GM06990 (cell line): Measurements from ENCODE around the gene INHBB.

Source experiments
- DNase-seq: peaks from one replicate; pipeline ENCODE4 v3.0.0-alpha.2; 2011; ENCODE audit not compliant: insufficient read length; ENCODE audit errors: extremely low read depth
- H3K27me3 ChIP-seq: replicated peaks from 2 replicates; pipeline ENCODE4 v1.6.0; 2011; ENCODE audit warnings: low read length; ENCODE audit not compliant: control insufficient read depth, insufficient read depth
- H3K36me3 ChIP-seq: 2 replicates; pipeline ENCODE4 v1.5.1; 2011; ENCODE audit warnings: low read length; ENCODE audit not compliant: control insufficient read depth, insufficient read depth
- H3K4me3 ChIP-seq: replicated peaks from 2 replicates; pipeline ENCODE4 v1.5.1; 2011; ENCODE audit warnings: low read depth, mild to moderate bottlenecking, control low read depth, low read length
- TF ChIP-seq, protein P1 (sequence below): IDR thresholded peaks from 2 replicates; pipeline ENCODE4 v1.5.1; 2011; ENCODE audit warnings: low read length, control low read depth, mild to moderate bottlenecking, inconsistent platforms; ENCODE audit not compliant: insufficient read depth, poor library complexity, severe bottlenecking

The INHBB gene

DNA sequence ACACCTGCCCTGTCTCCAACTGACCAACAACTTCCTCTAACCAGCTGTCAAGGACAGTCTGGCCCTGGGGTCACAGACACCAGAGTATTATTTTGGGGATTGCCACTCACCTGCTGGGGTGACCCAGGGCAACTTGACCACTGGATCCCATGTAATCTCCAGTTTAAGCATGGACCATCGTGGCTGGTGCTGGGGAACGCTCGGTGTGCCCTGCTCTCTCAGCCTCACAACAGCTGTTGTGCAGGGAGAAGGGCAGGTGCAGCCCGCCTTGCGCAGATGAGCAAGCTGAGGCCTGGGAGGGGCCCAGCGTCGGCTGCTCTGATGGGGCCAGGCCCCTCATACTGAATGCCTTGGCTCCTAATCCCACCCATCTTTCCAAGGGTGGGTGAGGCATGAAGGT lies 21.0 kb upstream of the INHBB start:
- no peak for DNase-seq
- no peak overlapping the region for H3K4me3 ChIP-seq
- TF ChIP-seq, protein P1, sequence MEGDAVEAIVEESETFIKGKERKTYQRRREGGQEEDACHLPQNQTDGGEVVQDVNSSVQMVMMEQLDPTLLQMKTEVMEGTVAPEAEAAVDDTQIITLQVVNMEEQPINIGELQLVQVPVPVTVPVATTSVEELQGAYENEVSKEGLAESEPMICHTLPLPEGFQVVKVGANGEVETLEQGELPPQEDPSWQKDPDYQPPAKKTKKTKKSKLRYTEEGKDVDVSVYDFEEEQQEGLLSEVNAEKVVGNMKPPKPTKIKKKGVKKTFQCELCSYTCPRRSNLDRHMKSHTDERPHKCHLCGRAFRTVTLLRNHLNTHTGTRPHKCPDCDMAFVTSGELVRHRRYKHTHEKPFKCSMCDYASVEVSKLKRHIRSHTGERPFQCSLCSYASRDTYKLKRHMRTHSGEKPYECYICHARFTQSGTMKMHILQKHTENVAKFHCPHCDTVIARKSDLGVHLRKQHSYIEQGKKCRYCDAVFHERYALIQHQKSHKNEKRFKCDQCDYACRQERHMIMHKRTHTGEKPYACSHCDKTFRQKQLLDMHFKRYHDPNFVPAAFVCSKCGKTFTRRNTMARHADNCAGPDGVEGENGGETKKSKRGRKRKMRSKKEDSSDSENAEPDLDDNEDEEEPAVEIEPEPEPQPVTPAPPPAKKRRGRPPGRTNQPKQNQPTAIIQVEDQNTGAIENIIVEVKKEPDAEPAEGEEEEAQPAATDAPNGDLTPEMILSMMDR: no peak

DNA sequence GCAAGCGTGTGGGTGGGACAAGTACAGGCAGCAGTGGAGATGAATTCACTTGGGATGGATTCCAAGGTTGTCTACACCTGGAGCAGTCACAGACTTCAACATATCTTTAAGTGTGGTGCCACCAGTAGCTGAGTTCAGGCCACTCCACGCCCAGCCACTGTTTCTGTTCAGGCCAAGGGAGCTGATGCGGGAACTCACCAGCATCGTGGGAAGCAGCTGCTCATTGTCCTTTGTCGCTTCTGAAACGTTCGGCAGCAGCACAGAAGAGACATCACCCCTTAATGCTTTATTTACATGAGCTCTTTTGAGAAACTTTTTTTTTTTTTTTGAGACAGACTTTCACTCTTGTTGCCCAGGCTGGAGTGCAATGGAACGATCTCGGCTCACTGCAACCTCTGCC lies 19.9 kb upstream of the INHBB start:
- no peak for DNase-seq
- no peaks in the 10 kb centered on the region for H3K36me3 ChIP-seq
- H3K4me3 ChIP-seq: no peak overlapping the region
- no peaks in the 10 kb centered on the region; the same call in 1 of the 2 replicates for H3K27me3 ChIP-seq
- TF ChIP-seq, protein P1: no peak

More for the DNA sequence above, 21.0 kb upstream of the INHBB start:
- no peaks in the 10 kb centered on the region; the same call in 1 of the 2 replicates for H3K27me3 ChIP-seq
- H3K36me3 ChIP-seq: no peaks in the 10 kb centered on the region

DNA sequence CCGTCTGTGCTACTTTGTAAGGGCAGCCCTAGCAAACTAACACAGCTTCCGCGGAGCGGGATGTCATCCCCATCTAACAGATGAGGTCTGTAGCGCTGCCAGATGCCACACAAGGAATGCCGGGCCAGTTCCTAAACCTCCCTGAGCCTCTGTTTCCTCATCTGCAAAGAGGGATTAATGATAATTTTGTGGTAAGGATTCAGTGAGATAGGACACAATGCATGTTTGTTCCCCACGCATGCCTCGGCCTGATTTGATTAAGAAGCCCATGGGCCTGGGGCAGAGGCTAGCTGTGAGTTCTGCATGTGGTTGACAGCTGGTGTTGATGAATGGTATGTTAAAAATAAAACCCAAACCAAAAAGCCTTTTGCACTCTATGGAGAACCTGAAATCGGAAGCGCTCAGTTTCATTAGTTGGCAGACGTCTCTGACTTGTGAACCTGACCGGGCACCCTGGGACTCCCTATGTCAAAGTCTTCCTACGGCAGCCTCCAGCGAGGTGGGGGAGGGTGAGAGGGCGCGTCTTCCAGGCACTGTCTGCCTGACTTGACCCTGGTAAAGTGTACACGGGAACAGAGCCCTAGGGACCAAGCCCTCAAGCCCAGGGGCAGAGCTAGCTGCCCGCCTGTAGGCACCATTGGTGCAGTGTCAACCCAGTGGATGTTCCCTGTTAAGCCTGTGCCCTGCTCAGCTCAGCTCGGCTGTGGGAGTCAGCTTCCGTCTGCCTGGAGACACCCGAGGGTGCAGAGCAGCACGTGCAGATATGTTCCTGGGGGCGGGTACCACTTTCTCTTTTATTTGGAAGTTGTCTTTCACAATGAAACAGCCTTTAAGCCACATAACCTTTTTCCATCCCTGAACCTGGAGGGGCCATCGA lies 14.8 kb upstream of the INHBB start:
- no peak for DNase-seq
- no peak overlapping the region for H3K4me3 ChIP-seq
- H3K36me3 ChIP-seq: no peaks in the 10 kb centered on the region
- TF ChIP-seq, protein P1: no peak
- H3K27me3 ChIP-seq: no peaks in the 10 kb centered on the region; the same call in 1 of the 2 replicates

DNA sequence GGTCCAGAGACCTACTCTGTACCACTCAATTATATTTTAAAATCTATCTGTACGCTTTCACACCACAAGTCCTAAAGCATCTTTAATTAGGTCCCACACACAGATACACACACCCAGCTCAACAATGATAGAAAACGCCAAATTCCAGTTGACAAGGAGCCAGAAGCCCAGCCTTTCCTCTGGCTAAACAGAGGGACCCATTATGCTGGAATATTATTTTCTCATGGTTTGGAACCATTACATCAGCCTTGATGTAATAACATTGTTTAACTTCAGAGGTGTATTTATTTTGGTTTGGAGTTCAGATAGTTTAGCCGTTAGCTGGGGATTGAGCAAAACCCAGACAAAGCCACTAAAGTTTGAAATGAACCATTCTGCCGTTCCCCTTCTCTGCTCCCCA lies 14.0 kb upstream of the INHBB start:
- no peak for DNase-seq
- no peak overlapping the region for H3K4me3 ChIP-seq

DNA sequence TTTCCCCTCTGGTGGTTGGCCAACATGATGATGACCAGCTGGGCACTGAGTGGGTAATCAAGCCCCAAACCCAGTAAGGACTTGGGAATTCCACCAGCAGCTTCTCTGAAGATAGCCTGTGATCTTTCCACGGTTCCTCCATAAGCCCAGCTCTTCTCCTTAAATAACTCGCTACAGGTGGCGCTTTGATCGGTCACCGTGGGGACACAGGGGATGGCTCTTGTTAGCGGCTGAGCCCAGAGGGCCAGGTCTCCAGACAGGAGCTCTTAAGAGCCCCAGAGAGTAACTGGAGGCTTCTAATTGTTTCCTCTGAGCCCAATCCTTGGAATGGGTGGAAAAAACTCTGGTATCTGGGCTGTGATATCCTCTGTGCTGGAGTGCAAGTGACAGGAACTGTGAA lies 13.6 kb upstream of the INHBB start:
- Histone ChIP-seq H3K4me3 (no peak overlapping the region), H3K36me3 (no peaks in the 10 kb centered on the region), H3K27me3 (no peaks in the 10 kb centered on the region; the same call in 1 of the 2 replicates)
- no peak for DNase-seq
- TF ChIP-seq, protein P1: no peak

More for the DNA sequence above, 14.0 kb upstream of the INHBB start:
- H3K36me3 ChIP-seq: no peaks in the 10 kb centered on the region
- TF ChIP-seq, protein P1: no peak
- no peaks in the 10 kb centered on the region; the same call in 1 of the 2 replicates for H3K27me3 ChIP-seq
